CD4-positive, alpha-beta T cell treated with Interleukin-4 for 4 hours (primary cell): ENCODE measurements around the gene PRSS3.
"Not testable (repeated sequence)": the region's sequence is repeated elsewhere in the genome, so short reads cannot be mapped to it uniquely, and the experiment has no call there.

ENCODE experiments used
- DNase-seq: peaks from one replicate; pipeline ENCODE4 v3.0.0-alpha.2; 2020

PRSS3 gene

DNA sequence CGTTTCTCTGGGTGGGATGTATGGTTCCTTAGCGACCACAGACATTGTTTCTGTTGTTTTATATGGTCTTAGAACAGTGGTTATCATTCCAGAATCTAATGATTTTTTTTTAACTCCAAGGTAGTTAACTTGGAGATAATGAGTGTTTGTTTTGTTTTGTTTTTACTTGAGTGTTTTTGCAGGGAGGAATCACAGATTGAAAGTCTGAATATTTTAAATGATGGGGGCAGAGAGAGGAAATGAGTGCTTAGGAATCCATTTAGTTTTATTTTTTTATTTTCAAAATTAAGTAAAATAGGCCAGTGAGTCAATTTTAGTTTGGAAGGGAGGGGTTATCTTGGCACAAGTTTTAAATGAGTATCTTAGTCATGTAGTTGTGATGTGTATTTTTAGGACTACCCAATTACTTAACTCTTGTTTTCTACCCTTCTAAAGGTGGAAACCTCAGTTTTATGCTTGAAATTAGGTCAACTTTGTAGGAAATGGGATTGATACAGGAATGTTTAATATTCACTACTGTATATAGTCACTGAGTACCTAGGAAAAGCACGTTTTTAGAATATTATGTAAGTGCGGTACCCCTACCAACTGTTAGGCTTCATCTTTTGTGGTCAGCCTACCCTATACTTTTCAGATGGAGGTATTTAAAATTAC, 23.6 kb downstream of the PRSS3 start:
- peak; percentile 58 for DNase-seq

DNA sequence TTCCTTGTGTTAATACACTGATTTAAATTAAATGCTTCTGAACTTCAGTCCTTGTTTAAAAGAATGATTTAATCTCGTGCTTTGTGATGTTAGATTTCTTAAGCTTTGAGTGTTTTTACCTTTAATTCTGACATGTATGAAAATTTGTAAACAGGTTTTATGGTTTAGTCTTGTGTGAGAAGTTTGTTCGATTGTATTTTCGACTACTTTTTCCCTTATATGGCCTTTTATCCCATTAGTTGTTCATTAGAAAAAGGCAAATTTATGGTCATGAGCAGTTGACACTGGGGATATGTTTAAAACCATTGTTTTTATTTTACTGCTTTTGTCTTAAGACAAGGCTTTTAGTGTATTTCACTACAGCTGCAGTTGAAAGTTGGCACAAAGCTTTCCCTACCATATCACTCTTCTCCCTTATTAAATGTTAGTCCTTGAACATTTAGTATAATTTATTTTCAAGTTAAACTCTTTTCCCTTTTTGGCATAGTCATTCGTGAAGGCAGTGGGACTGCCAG, 24.9 kb downstream of the PRSS3 start:
- no peak for DNase-seq

DNA sequence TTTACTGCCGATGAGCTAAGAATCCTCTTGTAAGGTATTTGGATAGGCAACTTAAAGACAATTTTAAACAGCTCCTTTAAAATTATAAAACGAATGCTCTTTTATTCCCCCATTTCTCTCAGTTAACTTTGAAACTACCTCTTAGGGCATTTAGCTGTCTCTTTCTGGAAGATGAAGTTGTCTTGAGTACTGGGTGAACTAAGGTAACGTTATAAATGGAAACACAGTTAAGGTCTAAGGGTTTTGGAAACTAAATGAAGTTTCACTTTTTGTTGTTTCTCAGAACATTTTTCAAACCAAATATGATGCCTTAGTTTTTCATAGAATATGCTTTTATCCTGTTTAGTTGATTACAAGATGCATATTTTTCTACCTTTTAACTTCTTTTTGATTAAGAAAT, 28.4 kb downstream of the PRSS3 start:
- no peak for DNase-seq

DNA sequence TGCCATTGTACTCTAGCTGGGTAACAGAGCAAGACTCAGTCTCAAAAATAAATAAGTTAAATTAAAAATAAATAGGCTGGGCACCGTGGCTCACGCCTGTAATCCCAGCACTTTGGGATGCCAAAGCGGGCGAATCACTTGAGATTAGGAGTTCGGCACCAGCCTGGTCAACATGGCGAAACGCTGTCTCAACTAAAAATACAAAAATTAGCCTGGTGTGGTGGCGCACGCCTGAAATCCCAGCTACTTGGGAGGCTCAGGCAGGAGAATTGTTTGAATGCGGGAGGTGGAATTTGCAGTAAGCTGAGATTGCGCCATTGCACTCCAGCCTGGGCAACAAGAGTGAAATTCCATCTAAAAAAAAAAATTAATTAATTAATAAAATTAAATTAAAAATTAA, 31.9 kb downstream of the PRSS3 start:
- DNase-seq = not testable (repeated sequence)

DNA sequence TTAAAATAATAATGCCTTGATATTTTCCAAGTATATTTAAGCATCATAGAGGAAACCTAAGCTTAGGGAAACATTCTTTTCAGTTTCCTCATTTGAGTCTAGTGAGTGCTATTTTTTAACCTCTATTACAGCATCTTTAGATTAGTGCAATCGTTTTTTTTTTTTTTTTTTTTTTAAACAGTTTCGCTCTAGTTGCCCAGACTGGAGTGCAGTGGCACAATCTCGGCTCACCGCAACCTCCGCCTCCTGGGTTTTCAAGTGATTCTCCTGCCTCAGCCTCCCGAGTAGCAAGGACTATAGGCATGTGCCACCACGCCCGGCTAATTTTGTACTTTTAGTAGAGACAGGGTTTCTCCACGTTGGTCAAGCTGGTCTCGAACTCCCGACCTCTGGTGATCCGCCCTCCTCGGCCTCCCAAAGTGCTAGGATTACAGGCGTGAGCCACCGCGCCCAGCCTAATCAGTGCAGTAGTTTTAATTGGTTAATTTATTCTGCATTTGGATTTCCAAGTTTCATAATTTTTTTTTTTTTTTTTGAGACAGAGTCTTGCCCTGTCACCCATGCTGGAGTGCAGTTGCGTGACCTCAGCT, 34.4 kb downstream of the PRSS3 start:
- DNase-seq = not testable (repeated sequence)

DNA sequence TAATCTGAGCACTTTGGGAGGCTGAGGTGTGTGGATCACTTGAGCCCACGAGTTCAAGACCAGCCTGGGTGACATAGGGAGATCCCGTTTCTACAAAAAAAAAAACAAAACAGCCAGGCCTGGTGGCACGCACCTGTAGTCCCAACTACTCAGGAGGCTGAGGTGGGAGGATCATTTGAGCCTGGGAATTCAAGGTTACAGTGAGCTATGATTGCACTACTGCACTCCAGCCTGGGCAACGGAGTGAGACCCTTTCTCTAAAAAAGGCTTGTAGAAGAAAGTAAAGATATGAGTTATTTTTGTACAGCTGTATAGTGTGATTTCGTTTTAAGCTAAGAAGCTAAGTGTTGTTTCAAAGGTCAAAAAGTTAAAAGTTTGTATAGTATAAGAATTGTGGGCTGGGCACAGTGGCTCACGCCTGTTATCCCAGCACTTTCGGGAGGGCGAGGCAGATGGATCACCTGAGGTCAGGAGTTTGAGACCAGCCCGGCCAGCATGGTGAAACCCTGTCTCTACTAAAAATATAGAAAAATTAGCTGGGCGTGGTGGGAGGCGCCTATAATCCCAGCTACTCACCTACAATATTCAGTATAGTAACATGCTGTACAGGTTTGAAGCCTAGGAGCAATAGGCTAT, 40.4 kb downstream of the PRSS3 start:
- DNase-seq = no peak

DNA sequence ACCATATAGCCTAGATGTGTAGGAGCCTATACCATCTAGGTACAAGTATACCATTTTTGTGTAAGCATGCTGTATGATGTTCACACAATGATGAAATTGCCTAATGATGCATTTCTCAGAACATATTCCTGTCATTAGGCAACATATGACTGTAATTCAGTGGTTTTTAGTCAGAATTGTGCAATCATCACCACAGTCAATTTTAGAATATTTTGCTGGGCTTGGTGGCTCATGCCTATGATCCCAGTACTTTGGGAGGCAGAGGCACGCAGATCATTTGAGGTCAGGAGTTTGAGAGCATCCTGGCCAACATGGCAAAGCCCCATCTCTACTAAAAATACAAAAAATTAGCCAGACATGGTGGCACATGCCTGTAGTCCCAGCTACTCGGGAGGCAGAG, 40.9 kb downstream of the PRSS3 start:
- DNase-seq = not testable (repeated sequence)

DNA sequence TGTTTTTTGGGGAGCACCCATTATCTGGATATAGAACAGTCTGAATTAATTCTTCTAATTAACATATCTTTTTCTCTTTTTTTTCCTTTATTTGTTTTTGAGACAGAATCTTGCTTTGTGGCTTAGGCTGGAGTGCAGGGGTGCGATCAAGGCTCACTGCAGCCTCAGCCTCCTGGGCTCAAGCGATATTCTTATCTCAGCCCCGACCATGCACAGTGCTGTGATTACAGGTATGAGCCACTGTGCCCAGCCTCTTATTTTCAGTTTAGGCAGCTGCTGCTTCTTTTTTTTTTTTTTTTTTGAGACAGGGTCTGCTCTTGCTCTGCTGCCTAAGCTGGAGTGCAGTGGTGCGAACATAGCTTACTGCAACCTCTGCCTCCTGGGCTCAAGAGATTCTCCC, 41.8 kb downstream of the PRSS3 start:
- no peak for DNase-seq

DNA sequence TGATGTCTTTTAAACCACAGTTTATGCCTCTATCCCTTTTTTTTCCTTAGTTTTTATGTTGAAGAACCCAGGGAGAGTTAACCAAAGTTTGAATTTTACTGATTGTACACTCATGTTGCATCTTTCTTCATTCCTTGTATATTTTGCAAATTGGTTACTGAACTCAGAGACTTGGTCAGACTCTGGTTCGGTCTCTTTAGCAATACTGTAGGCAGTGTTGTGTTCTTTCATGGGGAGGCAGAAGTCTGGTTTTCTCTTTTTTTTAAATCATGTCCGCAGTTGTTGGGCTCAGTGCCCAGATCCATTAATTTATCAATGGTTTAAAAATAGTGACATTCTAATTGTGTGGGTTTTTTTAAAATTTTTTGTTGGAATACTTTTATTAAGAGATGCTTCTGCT, 45.0 kb downstream of the PRSS3 start:
- DNase-seq = no peak

DNA sequence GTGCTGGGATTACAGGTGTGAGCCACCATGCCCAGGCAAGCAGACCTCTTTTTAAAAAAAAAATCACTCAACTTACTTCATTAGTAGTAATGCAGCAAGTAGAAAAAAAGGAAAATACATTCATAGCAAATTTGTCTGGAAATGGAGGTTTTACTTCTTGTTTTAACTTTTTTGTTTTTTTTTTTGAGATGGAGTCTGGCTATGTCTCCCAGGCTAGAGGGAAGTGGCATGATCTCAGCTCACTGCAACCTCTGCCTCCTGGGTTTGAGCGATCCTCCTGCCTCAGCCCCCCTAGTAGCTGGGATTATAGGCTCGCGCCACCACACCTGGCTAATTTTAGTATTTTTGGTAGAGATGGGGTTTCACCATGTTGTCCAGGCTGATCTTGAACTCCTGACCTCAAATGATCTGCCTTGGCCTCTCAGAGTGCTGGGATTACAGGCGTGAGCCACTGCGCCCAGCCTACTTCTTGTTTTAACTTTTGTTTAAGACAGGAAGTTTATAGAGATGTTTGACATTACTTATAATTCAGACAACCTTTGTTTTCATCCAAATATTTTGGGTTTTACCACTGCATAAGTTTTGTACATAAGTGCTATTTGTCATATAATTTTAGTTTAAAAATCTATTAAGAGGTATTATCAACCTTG, 48.1 kb downstream of the PRSS3 start:
- DNase-seq = no peak

DNA sequence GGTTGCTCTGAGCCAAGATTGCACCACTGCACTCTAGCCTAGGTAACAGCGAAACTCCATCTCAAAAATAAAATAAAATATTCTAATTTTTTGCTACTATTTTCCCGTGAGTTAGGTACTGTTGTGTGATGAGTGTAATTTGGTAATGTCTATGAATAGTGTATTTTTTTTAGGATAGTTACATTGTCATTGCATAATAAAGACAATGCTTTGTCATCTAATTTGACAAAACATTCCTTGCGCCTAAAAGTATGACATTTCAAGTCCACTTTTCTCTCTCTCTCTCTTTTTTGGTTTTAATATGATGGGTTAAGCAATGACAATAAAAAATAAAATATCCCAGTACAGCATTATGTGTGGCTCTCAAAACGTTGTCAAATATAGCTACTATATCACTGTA, 50.9 kb downstream of the PRSS3 start:
- DNase-seq = no peak

DNA sequence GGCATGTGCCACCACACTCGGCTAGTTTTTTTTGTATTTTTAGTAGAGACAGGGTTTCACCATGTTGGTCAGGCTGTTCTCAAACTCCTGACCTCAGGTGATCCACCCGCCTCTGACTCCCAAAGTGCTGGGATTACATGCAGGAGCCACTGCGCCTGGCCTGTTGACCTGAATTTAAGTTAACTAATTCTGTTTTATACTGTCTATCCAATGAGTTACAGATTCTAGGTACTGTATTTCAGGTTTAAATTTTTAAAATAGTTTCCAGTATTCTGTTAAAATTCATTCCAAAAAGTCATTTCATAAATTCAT, 52.5 kb downstream of the PRSS3 start:
- not testable (repeated sequence) for DNase-seq
